Measurements from ENCODE around the gene UGT1A10.

DNA sequence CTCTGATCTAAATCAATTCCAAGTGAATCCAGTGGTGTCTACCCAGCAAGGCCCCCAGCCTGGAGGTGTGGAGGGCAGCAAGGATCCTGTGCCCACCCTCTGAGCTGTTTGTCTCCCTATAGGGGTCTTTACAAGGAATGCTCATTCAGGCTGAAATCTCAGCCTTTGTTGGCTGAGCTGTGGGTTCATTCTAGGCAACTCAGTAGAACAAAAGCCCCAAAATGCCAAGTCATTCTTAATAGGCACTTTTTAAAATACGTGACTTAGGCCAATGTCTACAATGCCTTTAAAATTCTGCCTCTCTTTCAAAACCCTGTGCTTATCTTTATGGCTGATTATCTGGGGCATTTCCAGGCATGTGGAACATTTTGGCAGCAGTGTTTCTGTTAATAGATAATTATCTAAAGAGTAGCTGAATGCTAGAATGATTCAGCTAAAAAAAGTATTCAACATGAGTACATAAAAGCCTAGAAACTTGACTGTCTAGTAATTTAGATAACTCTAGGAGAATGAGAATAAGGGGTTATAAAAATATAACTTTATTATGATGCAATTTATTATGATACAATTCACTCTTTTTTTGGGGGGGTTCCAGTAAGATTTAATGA is 63.9 kb downstream of the UGT1A10 start:
- TF ChIP-seq EZH2 (IDR thresholded peaks at IDR 0.05; ENCODE audit: borderline replicate concordance, insufficient read depth, low read length, poor library complexity, severe bottlenecking) (no peak), EP300 (conservative IDR thresholded peaks at IDR 0.05; ENCODE audit: poor library complexity, severe bottlenecking) (no peak), RAD21 (conservative IDR thresholded peaks at IDR 0.05) (no peak), POLR2AphosphoS5 (IDR thresholded peaks at IDR 0.05) (no peak), MXI1 (conservative IDR thresholded peaks at IDR 0.05; ENCODE audit: poor library complexity, severe bottlenecking) (no peak), TAF1 (IDR thresholded peaks at IDR 0.05; ENCODE audit: low read depth) (no peak)
- TF ChIP-seq, protein P1, sequence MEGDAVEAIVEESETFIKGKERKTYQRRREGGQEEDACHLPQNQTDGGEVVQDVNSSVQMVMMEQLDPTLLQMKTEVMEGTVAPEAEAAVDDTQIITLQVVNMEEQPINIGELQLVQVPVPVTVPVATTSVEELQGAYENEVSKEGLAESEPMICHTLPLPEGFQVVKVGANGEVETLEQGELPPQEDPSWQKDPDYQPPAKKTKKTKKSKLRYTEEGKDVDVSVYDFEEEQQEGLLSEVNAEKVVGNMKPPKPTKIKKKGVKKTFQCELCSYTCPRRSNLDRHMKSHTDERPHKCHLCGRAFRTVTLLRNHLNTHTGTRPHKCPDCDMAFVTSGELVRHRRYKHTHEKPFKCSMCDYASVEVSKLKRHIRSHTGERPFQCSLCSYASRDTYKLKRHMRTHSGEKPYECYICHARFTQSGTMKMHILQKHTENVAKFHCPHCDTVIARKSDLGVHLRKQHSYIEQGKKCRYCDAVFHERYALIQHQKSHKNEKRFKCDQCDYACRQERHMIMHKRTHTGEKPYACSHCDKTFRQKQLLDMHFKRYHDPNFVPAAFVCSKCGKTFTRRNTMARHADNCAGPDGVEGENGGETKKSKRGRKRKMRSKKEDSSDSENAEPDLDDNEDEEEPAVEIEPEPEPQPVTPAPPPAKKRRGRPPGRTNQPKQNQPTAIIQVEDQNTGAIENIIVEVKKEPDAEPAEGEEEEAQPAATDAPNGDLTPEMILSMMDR (IDR thresholded peaks at IDR 0.05; ENCODE audit: poor library complexity, severe bottlenecking): no peak
- TF ChIP-seq, protein P2, sequence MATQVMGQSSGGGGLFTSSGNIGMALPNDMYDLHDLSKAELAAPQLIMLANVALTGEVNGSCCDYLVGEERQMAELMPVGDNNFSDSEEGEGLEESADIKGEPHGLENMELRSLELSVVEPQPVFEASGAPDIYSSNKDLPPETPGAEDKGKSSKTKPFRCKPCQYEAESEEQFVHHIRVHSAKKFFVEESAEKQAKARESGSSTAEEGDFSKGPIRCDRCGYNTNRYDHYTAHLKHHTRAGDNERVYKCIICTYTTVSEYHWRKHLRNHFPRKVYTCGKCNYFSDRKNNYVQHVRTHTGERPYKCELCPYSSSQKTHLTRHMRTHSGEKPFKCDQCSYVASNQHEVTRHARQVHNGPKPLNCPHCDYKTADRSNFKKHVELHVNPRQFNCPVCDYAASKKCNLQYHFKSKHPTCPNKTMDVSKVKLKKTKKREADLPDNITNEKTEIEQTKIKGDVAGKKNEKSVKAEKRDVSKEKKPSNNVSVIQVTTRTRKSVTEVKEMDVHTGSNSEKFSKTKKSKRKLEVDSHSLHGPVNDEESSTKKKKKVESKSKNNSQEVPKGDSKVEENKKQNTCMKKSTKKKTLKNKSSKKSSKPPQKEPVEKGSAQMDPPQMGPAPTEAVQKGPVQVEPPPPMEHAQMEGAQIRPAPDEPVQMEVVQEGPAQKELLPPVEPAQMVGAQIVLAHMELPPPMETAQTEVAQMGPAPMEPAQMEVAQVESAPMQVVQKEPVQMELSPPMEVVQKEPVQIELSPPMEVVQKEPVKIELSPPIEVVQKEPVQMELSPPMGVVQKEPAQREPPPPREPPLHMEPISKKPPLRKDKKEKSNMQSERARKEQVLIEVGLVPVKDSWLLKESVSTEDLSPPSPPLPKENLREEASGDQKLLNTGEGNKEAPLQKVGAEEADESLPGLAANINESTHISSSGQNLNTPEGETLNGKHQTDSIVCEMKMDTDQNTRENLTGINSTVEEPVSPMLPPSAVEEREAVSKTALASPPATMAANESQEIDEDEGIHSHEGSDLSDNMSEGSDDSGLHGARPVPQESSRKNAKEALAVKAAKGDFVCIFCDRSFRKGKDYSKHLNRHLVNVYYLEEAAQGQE (IDR thresholded peaks at IDR 0.05; ENCODE audit: borderline replicate concordance): no peak

Measured in neural cell (in vitro differentiated cells).